Prostate gland (tissue), 2 donors: ENCODE results near the gene PRCP.

Source experiments
- CTCF ChIP-seq, 4 experiments: fragments of 200-600 bp in 2 of 4; fragments of 450-650 bp in 2 of 4; sonication (generic) in 2 of 4; IDR thresholded peaks; 1 replicate in 3 of 4; 2 replicates in 1 of 4; pipeline ENCODE4 v1.5.1; 2016 to 2019; ENCODE audit warnings: antibody characterized with exemption in 4 of 4, mild to moderate bottlenecking in 2 of 4, moderate library complexity in 2 of 4
- POLR2AphosphoS5 ChIP-seq: sonication (generic); formaldehyde crosslinking; IDR thresholded peaks from one replicate; pipeline ENCODE4 v1.6.1; 2017; ENCODE audit warnings: antibody characterized with exemption

DNA sequence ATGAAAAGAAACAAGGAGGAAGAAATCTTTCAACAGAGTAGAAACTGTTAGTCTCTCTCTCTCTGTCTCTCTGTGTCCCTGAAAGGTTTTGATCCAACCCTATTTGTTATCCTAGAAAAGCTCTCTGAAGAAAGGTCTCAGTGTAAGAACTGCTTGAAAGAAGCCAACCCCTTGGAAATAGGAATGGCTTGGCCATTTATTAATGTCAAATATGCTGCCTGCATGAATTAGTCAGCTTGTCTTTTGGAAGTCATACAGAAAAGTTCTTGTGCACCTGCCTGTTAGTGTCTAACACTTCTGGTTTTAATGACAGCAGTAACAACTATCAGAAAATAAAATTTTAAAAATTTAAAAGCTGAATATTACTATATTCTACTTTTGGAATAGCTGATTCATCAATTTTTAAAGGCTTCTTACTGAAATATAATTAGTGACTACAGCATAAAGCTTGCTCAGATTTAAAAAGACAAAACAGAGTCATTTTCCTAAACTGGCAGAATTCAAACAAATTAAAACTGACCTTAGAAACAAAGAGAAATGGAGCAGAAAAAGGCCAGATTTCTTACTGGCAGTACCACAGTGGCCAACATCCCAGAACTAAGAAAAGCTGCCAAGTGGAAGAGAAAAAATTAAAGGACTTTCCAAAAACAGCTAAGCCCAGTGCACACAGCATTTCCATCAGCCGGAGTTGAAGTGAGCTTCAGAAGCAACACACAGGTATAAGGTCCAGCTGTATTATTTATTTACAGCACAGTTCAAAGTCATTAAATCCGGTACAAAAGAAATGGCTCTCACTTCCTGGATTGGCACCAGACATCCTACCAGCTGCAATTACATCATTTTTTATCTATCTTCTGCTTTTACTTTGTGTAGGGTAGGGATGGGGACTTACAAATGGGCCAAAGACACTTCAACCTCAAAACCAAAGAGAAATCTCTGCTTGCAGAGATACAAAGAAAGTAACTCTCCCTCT is 76.3 kb downstream of the PRCP start:
- TF ChIP-seq CTCF (IDR thresholded peaks at IDR 0.05) (no peak), POLR2AphosphoS5 (no peak)
